ENCODE data around the gene SLX4IP.
"Not testable (repeated sequence)": the region's sequence is repeated elsewhere in the genome, so short reads cannot be mapped to it uniquely, and the experiment has no call there.

SLX4IP gene

GRCh38 chr20:10580700-10581099 lies 145.6 kb downstream of the SLX4IP start:
- no peak for DNase-seq

GRCh38 chr20:10581823-10582222 lies 146.7 kb downstream of the SLX4IP start:
- no peak for DNase-seq

DNA sequence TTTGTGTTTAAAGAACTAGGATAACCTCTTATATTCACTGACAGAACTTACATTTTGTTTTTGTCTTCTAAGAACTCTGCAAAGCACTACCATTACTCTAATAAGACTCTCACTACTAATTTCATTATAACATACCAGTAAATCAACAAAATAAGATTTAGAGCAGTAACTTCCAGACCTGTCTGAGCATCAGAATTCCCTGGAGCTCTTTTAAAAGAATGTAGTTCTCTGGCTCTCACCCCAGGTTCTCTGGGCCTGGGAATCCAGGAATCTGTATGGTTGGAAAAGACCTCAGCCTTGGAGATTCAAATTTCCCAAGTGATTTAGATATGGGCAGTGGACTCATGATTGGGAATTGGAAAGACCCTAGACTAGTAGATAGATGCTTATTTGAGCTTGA lies 149.3 kb downstream of the SLX4IP start:
- DNase-seq, result no peak

- no peak for DNase-seq
Observed at GRCh38 chr20:10585308-10585707, 150.2 kb downstream of the SLX4IP start.

- no peak for DNase-seq
Observed at GRCh38 chr20:10586296-10586695, 151.2 kb downstream of the SLX4IP start.

DNA sequence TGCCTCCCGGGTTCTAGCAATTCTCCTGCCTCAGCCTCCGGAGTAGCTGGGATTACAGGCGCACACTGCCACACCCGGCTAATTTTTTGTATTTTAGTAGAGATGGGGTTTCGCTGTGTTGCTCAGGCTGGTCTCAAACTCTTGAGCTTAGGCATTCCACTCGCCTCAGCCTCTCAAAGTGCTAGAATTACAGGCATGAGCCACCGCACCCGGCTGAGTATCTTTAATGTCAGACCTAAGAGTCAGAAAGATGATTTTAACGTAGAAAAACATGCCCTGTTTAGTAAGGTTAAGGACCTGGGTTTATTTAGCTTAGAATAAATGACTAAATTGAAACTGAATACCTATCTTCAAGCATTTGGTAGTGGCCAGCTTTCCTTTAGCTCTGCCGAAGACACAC lies 155.3 kb downstream of the SLX4IP start:
- DNase-seq, result not testable (repeated sequence)

- no peak for DNase-seq
Observed at GRCh38 chr20:10590950-10591671, 156.0 kb downstream of the SLX4IP start.

GRCh38 chr20:10591946-10592521 lies 156.9 kb downstream of the SLX4IP start:
- DNase-seq, result no peak

- DNase-seq, result no peak
Observed at GRCh38 chr20:10594296-10594868, 159.3 kb downstream of the SLX4IP start.

DNA sequence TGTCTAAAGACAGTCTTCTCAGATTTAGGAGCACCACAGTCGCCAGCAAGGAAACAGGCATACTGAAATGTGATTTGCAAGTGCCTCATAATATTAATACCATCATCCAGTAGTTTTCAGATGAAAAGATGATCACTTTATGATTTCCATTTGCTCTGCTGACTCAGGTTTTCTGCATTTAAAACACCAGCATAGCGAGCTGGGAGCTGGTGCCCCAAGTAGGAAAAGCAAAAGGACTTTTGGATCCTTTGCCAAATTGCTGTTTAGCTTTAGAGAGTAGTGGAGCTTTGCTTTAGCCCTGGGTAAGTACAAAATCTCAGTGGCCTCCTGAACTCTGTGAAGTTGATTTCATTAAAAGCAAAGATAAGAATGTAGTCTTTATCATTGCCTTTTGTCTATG lies 160.2 kb downstream of the SLX4IP start:
- DNase-seq, result no peak

DNA sequence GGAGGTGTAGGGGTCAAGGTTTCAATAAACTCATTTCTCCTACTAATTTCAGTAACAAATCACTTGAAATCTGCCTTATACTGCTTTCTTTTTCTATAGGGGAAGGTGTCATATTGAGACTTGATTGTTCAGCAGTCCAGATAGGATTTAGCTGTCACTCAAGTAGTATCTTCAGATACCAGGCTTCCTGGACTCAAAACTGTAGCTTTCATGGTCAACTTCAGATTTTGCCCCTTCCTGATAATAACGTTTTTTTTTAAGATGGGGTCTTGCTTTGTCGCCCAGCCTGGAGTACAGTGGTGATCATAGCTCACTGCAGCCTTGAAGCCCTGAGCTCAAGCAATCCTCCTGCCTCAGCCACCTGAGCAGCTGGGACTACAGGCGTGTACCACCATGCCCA lies 160.9 kb downstream of the SLX4IP start:
- no peak for DNase-seq

GRCh38 chr20:10596710-10597121 lies 161.6 kb downstream of the SLX4IP start:
- no peak for DNase-seq

GRCh38 chr20:10597637-10598036 lies 162.5 kb downstream of the SLX4IP start:
- no peak for DNase-seq

GRCh38 chr20:10602221-10602871 lies 167.2 kb downstream of the SLX4IP start:
- DNase-seq, result no peak

- no peak for DNase-seq
Observed at GRCh38 chr20:10603378-10603777, 168.3 kb downstream of the SLX4IP start.

- DNase-seq, result no peak
Observed at GRCh38 chr20:10603971-10604864, 169.1 kb downstream of the SLX4IP start.

GRCh38 chr20:10604865-10605440 lies 169.8 kb downstream of the SLX4IP start:
- DNase-seq, result no peak

DNA sequence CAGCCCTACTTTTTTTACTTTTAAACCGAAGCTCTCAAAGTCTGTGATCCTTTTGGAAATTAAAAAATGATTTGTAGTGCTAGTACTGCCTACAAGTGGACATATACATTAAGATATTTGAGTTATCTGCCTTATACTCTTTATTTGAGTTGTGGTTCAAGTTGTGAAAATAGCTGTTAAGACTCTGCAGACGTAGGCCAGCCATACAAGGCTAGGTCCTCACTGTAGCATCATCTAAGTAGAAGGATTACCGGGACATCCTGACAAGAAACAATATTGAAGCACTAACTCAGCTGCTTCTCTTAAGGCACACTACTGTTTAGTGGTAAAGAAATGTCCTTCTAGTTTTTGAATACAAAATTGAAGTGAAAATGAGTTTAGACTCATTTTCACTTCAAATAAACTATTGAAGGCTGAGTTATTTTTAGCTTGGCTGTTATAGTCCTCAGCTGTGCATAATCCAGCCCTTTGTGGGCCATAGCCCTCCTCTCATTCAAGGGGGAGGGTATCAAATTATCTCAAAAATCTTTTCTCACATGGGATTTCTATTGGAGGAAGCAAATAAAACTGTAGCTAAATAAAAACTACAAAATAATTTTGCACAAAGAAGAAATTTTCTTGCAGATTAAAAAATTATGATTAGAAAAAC lies 170.6 kb downstream of the SLX4IP start:
- no peak for DNase-seq

GRCh38 chr20:10609276-10609675 lies 174.2 kb downstream of the SLX4IP start:
- DNase-seq, result no peak

GRCh38 chr20:10609770-10610169 lies 174.7 kb downstream of the SLX4IP start:
- DNase-seq, result no peak

- DNase-seq, result no peak
Observed at GRCh38 chr20:10610251-10610650, 175.1 kb downstream of the SLX4IP start.

- no peak for DNase-seq
Observed at GRCh38 chr20:10611357-10611756, 176.3 kb downstream of the SLX4IP start.

All from NCI-H1694 (cell line).